HG03025 (cell line): ENCODE data around the gene SELL.
"Not testable (repeated sequence)": the region's sequence is repeated elsewhere in the genome, so short reads cannot be mapped to it uniquely, and the experiment has no call there.

Source experiments
- ATAC-seq: cut with Tn5 transposase; IDR thresholded peaks from one replicate; pipeline ENCODE4 v1.9.1; 2021; ENCODE audit warnings: mild to moderate bottlenecking, moderate library complexity; ENCODE audit not compliant: unreplicated experiment, low FRiP score

SELL gene

GRCh38 chr1:169670836-169671235 lies 40.6 kb downstream of the SELL start:
- ATAC-seq: no peak

DNA sequence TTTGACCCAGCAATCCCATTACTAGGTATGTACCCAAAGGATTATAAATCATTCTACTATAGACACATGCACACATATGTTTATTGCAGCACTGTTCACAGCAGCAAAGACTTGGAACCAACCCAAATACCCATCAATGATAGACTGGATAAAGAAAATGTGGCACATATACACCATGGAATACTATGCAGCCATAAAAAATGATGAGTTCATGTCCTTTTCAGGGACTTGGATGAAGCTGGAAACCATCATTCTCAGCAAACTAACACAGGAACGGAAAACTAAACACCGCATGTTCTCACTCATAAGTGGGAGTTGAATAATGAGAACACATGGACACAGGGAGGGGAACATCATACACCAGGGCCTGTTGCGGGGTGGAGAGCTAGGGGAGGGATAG lies 41.2 kb downstream of the SELL start:
- not testable (repeated sequence) for ATAC-seq

DNA sequence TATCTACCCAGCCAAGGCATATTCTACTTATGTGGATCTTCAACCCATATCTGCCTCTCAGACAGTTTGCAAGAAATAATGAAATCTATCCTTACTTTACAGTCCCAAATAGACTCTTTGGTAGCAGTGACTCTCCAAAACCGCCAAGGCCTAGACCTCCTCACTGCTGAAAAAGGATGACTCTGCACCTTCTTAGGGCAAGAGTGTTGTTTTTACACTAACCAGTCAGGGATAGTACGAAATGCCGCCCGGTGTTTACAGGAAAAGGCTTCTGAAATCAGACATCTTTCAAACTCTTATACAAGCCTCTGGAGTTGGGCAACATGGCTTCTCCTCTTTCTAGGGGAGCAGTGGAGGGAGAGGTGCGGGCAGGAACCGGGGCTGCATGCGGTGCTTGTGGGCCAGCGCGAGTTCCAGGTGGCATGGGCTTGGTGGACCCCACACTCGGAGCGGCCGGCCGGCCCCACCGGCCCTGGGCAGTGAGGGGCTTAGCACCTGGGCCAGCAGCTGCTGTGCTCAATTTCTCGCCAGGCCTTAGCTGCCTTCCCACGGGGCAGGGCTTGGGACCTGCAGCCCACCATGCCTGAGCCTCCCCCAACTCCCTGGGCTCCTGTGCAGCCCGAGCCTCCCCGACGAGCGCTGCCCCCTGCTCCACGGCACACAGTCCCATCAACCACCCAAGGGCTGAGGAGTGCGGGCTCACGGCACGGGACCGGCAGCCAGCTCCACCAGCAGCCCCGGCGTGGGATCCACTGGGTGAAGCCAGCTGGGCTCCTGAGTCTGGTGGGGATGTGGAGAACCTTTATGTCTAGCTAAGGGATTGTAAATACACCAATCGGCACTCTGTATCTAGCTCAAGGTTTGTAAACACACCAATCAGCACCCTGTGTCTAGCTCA lies 43.5 kb downstream of the SELL start:
- ATAC-seq: not testable (repeated sequence)

- not testable (repeated sequence) for ATAC-seq
Observed at GRCh38 chr1:169667227-169667639, 44.2 kb downstream of the SELL start.

DNA sequence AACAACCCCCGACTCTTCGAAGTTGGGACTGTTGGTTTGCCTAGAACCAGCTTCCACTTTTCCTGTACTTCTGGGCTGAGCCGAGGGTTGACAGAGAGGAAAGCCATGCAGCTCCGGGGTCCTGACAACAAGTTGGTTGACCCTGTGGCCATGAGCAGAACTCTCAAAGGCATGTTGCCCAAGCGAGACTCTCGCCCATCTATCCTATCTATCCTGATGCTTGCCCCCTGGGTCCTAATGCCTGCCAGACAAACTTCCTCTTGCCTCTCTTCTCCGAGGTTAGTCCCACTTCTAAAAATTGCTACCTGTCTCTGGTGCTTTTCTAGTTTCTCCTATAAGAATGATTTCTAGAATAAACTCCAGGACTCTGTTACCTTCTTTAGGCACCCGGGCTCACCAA lies 48.7 kb downstream of the SELL start:
- ATAC-seq: not testable (repeated sequence)

- not testable (repeated sequence) for ATAC-seq
Observed at GRCh38 chr1:169661066-169661465, 50.4 kb downstream of the SELL start.

- not testable (repeated sequence) for ATAC-seq
Observed at GRCh38 chr1:169658777-169659176, 52.6 kb downstream of the SELL start.

DNA sequence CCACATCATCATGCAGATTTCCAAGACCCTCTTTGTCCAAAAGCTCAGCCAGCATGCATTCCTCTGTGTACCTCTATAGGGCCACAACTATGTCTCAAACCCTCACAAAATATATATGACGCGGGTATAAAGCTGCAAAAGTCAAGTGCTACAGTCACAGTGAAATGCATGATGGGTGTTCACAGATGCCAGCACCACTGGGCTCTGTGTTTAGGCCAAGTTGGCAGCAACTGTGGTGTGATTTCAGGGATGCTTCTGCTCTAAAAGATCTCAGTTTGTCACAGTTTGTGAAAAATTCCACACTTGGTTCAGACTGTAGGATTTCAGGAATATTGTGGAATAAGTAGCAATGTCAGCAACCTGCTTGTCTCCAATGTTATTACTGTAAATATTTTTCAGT lies 57.5 kb downstream of the SELL start:
- ATAC-seq: no peak

- ATAC-seq: no peak
Observed at GRCh38 chr1:169651035-169651434, 60.4 kb downstream of the SELL start.

DNA sequence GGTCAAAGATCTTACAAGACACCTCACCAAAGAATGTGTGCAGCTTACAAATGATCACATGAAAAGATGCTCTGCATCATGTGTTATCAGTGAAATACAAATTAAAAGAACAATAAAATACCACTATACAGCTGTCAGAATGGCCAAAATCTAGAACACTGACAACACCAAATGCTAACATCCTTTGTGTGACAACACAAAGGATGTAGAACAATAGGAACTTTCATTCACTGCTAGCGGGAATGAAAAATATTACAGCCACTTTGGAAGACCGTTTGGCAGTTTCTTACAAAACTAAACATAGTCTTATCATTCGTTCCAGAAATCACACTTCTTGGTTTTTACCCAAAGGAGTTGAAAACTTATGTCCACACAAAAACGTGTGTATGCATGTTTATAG lies 60.9 kb downstream of the SELL start:
- no peak for ATAC-seq

DNA sequence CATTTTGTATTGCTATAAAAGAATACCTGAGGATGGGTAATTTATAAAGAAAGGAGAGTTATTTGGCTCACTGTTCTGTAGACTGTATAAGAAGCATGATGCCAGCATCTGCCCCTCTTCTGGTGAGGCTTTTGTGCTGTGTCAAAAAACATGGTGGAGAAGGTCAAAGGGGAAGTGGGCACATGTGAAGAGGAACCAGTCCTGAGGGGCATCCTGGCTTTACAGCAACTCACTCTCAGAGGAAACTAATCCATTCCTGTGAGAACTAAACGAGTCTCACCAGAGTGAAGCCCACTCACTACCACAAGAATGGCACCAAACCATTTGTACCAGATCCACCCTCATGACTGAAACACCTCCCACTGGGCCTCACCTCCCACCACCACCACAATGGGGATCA lies 62.7 kb downstream of the SELL start:
- ATAC-seq: no peak

DNA sequence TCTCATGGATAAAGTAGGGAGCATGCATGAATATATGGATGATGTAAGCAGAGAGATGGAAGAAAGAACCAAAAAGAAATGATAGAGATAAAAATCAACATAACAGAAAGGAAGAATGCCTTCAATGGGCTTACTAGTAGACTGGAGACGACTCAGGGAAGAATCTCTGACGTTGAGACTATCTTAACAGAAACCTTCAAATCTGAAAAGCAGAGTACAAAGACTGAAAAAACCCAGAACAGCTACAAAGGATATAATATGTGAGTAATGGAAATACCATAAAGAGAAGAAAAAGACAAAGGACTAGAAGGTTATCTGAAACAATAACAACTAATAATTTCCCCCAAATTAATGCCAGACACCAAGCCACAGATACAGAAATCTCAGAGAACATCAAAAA lies 63.2 kb downstream of the SELL start:
- ATAC-seq: no peak

GRCh38 chr1:169647512-169647911 lies 63.9 kb downstream of the SELL start:
- no peak for ATAC-seq

DNA sequence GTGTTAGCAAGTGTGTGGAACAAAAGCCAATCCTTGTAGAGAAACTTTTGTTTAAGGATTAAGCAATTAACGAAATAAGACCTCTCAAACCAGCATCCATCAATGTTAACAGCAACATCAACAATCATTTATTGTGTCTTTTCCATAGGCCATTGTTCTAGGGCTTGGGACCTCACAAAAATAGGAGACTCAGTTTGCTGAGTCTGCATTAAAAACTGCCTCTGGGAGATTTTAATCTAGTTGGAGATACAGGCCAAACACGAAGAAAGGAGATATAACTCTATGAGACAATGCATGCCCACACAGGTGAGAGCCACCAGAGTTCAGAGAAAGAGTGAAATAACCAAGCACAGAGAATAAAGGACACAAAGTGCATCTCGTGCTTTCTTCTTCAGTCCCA lies 67.1 kb downstream of the SELL start:
- no peak for ATAC-seq
